Measurements from ENCODE around the gene SLC37A2.

GRCh38 chr11:125129316-125129993 lies 66.3 kb downstream of the SLC37A2 start:
- TF ChIP-seq POLR2AphosphoS5 (IDR thresholded peaks at IDR 0.05; ENCODE audit: borderline replicate concordance, low read depth, low read length), result no peak
- no peak for TF ChIP-seq EZH2 (IDR thresholded peaks at IDR 0.05)
